Measurements from ENCODE around the gene NADK. TPM values are rescaled to one million over a fixed set of nuclear protein-coding genes. Genes with fewer than 3 reads are reported as not detected.

NADK gene
- total RNA-seq, 1 donor from 2014 or later = 68.1 TPM

GRCh38 chr1:1759456-1760344, 18.6 kb downstream of the NADK start:
- no peak for DNase-seq (ENCODE audit: low read depth)
- Histone ChIP-seq H3K27me3 (ENCODE audit: control insufficient read depth, insufficient read depth, low read length) (no peaks in the 10 kb centered on the region), H3K4me3 (ENCODE audit: low read depth, low read length) (no peak overlapping the region), H3K36me3 (ENCODE audit: control insufficient read depth, insufficient read depth, low read length) (peaks cover 5% of the 10 kb centered on the region)
- TF ChIP-seq, protein P1, sequence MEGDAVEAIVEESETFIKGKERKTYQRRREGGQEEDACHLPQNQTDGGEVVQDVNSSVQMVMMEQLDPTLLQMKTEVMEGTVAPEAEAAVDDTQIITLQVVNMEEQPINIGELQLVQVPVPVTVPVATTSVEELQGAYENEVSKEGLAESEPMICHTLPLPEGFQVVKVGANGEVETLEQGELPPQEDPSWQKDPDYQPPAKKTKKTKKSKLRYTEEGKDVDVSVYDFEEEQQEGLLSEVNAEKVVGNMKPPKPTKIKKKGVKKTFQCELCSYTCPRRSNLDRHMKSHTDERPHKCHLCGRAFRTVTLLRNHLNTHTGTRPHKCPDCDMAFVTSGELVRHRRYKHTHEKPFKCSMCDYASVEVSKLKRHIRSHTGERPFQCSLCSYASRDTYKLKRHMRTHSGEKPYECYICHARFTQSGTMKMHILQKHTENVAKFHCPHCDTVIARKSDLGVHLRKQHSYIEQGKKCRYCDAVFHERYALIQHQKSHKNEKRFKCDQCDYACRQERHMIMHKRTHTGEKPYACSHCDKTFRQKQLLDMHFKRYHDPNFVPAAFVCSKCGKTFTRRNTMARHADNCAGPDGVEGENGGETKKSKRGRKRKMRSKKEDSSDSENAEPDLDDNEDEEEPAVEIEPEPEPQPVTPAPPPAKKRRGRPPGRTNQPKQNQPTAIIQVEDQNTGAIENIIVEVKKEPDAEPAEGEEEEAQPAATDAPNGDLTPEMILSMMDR (IDR thresholded peaks at IDR 0.05; ENCODE audit: insufficient read depth, low read length, poor library complexity, severe bottlenecking) = no peak

DNA sequence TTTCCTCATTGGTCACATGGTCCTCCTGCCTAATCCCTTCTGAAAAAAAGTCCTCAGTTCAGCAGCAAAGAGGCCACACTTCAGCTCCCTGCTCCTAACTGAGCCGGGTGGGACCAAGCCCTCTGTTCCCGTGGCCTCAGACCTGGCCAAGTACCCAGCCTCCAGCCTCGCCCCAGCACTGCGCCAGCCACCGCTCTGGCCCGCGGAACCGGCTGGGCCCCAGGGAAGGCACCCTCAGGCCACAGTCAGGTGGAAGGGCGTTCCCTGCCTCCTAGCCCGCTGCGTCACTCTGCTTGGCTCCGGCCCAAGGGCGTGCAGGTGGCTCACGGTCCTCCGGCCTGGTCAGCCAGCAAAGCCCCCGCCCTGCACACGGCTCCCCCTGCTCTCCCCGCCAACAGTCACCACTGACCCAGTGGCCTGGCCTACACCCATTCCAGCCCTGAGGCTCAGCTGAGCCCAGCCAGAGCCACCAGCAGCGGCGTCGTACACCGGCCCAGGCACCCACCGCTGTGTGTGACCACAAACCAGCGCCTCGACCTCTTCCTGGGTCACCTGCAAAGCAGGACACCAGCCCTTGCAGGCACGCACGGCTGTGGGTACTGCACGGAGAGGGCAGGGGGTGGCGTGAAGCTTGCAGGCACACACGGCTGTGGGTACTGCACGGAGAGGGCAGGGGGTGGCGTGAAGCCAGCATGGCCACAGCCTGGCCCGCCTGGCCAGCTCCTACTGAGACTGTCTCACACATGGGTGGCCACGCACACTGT, 19.4 kb downstream of the NADK start:
- H3K4me3 ChIP-seq (ENCODE audit: low read depth, low read length) = no peak overlapping the region
- H3K27me3 ChIP-seq (ENCODE audit: control insufficient read depth, insufficient read depth, low read length) = no peaks in the 10 kb centered on the region
- peaks cover 3% of the 10 kb centered on the region for H3K36me3 ChIP-seq (ENCODE audit: control insufficient read depth, insufficient read depth, low read length)
- TF ChIP-seq, protein P1 (IDR thresholded peaks at IDR 0.05; ENCODE audit: insufficient read depth, low read length, poor library complexity, severe bottlenecking) = no peak
- DNase-seq (ENCODE audit: low read depth) = no peak

DNA sequence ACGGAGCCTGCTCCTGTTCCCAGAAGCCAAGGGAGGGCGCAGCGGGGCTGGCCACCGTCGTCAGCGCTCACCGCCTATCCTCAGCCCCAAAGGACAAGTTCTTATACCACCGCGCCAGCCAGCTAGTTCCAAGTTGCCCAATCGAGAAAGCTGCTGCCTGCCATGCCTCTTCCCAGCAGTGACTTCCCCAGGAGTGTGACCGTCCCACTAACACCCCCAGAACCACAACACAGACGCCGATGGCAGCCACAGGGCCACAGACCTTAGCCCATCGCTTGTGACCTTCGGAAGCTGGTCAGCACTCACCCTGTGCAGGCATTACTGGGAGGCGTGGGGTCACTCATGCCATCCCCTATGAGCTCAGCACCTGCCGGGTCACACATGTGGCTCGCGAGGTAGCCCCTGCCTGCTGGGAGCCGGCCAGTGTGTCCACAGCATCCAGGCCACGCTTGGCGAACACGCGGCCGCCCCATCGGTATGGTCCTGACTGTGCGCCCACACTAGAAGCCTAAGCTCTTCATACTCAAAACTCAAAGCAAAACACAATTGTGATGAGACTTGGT, 20.1 kb downstream of the NADK start:
- TF ChIP-seq, protein P1 (IDR thresholded peaks at IDR 0.05; ENCODE audit: insufficient read depth, low read length, poor library complexity, severe bottlenecking) = no peak
- DNase-seq (ENCODE audit: low read depth) = no peak
- Histone ChIP-seq H3K36me3 (ENCODE audit: control insufficient read depth, insufficient read depth, low read length) (peaks cover 3% of the 10 kb centered on the region), H3K27me3 (ENCODE audit: control insufficient read depth, insufficient read depth, low read length) (no peaks in the 10 kb centered on the region), H3K4me3 (ENCODE audit: low read depth, low read length) (no peak overlapping the region)

- peaks cover 3% of the 10 kb centered on the region for H3K36me3 ChIP-seq (ENCODE audit: control insufficient read depth, insufficient read depth, low read length)
- TF ChIP-seq, protein P1 (IDR thresholded peaks at IDR 0.05; ENCODE audit: insufficient read depth, low read length, poor library complexity, severe bottlenecking) = no peak
- no peak for DNase-seq (ENCODE audit: low read depth)
These were observed 20.7 kb downstream of the NADK start for GRCh38 chr1:1757422-1758058.

DNA sequence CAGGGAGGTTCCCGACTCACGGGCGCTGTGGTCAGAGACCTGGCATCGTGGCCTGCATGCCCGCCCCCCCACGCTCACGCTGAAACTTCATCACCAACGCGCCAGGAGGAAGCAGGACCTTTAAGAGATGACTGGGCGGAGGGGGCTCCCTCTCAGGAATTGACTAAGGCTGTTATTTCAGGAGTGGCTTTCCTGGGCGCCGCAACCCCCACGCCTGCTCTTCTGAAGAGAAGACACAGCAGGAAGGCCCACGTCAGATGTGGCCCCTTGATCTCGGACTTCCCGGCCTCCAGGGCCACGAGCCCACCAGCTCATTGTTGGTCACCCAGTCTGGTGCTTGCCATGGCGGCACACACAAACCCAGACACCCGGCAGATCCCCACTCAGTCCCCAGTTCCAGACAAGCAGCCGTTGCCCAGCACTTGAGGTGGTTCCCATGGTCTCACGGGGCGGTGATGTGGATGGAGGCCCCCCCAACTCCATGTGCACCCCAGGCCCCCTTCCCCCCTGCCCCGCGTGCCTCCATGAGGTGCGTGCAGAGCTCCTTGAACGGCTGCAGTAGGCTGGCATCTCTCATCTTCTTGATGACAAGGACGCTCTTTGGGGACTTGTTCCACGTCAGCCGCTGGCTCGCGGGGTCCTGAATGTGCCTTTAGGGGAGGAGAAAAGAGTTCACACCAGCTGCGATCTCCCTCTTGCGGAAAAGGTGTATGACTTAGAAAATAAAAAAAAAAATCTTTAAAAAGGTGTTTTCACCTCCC, 21.4 kb downstream of the NADK start:
- no peak for DNase-seq (ENCODE audit: low read depth)
- H3K4me3 ChIP-seq (ENCODE audit: low read depth, low read length) = no peak overlapping the region
- H3K27me3 ChIP-seq (ENCODE audit: control insufficient read depth, insufficient read depth, low read length) = no peaks in the 10 kb centered on the region
- TF ChIP-seq, protein P1 (IDR thresholded peaks at IDR 0.05; ENCODE audit: insufficient read depth, low read length, poor library complexity, severe bottlenecking) = no peak
- peaks cover 3% of the 10 kb centered on the region for H3K36me3 ChIP-seq (ENCODE audit: control insufficient read depth, insufficient read depth, low read length)

More at GRCh38 chr1:1757422-1758058, 20.7 kb downstream of the NADK start:
- Histone ChIP-seq H3K4me3 (ENCODE audit: low read depth, low read length) (no peak overlapping the region), H3K27me3 (ENCODE audit: control insufficient read depth, insufficient read depth, low read length) (no peaks in the 10 kb centered on the region)

Measured in kidney epithelial cell (primary cell).